Heart right ventricle (tissue), 16 donors: Measurements from ENCODE around the gene SLC39A10. TPM values are rescaled to one million over a fixed set of nuclear protein-coding genes. Genes with fewer than 3 reads are reported as not detected.

Experiments
- ATAC-seq, 8 donors: fragments of 200-7000 bp; cut with Tn5 transposase; one replicate each; pipeline ENCODE4 v1.9.1; 2020; ENCODE audit warnings: mild to moderate bottlenecking in 8 of 8, moderate library complexity in 8 of 8, moderate number of reproducible peaks in 1 of 8
- DNase-seq, 2 donors: peaks; one replicate each; pipeline ENCODE4 v3.0.0-alpha.2; 2020
- H3K27ac ChIP-seq, 10 donors: fragments of 200-600 bp; sonication (generic) in 2 of 10; one replicate each; pipeline versions ENCODE4 v1.5.0 to v1.8.0; 2020 to 2022; ENCODE audit warnings: mild to moderate bottlenecking in 3 of 10
- H3K27me3 ChIP-seq, 7 donors: fragments of 200-600 bp; one replicate each; pipeline ENCODE4 v1.8.0; 2021 to 2022; ENCODE audit warnings: mild to moderate bottlenecking in 2 of 7
- H3K36me3 ChIP-seq, 9 donors: fragments of 200-600 bp; sonication (generic) in 1 of 9; one replicate each; pipeline versions ENCODE4 v1.5.0 to v1.8.0; 2020 to 2022; ENCODE audit warnings: mild to moderate bottlenecking in 2 of 9
- H3K4me1 ChIP-seq, 9 donors: fragments of 200-600 bp; sonication (generic) in 1 of 9; one replicate each; pipeline versions ENCODE4 v1.5.0 to v1.8.0; 2020 to 2022; ENCODE audit warnings: mild to moderate bottlenecking in 4 of 9
- H3K4me3 ChIP-seq, 10 donors: fragments of 200-600 bp; sonication (generic) in 2 of 10; one replicate each; pipeline versions ENCODE4 v1.5.0 to v1.8.0; 2020 to 2022; ENCODE audit warnings: mild to moderate bottlenecking in 7 of 10, moderate library complexity in 2 of 10
- H3K9me3 ChIP-seq, 11 donors: fragments of 200-600 bp in 10 of 11; sonication (generic) in 2 of 11; one replicate each; pipeline versions ENCODE4 v1.5.0 to v1.8.0; 2013 to 2022; ENCODE audit warnings: mild to moderate bottlenecking in 2 of 11, control low read depth in 1 of 11, moderate library complexity in 1 of 11
- WGBS, 2 donors: extraction: QIAGEN DNeasy Blood & Tissue Kit; methylation state at CpG; one replicate each; pipeline ENCODE4 v1.1.7; 2013; ENCODE audit warnings: inconsistent platforms in 1 of 2; 5-methylcytosine and 5-hydroxymethylcytosine counted together
- intact Hi-C, 10 donors: fragments of 100-400 bp; cut with DNase I; formaldehyde crosslinking; loops; one replicate each; pipeline versions ENCODE4 v1.11.1 to v1.14.2; 2022
- polyA plus RNA-seq, 2 donors: library from polyadenylated mRNA; stranded (reverse); fragments of 200-250 nt; gene quantifications; one replicate each; pipeline ENCODE4 v1.2.3, GENCODE V29; 2013
- total RNA-seq, 10 donors: library from RNA; stranded (reverse); fragmentation: NEBNext Ultra II Directional in 3 of 10; extraction: Animal tissue kit (Norgen Biotek cat#: 25700) in 3 of 10; gene quantifications; one replicate each; pipeline versions ENCODE4 v1.2.1 to v1.2.4, GENCODE V29; 2021 to 2023
- TF ChIP-seq, protein P1 (sequence below), 9 donors: fragments of 200-600 bp; sonication (generic) in 2 of 9; IDR thresholded peaks; one replicate each; pipeline versions ENCODE4 v1.5.0 to v1.8.0; 2021 to 2022; ENCODE audit warnings: antibody characterized with exemption in 9 of 9, mild to moderate bottlenecking in 5 of 9, moderate library complexity in 1 of 9
- donor health status: Arrhythmogenic right ventricular cardiomyopathy.
- donor health status: ischemic (EF 13 %, LVEDD 7.1; RV severe dilation, severe dysfunction).
- donor health status: healthy with polysubstance abuse.
- donor health status: DM: no; HTN: yes; CAD: no.
- donor health status: DM: no; HTN: no; CAD: no.
- donor health status: ischemic (EF 25% LVEDD 6.9; RV normal size, moderate dysfunction).
- donor health status: ischemic (EF 25% LVEDD 5.7; RV mildly dilated, moderate dysfunction).
- donor health status: healthy.
- donor health status: DM: yes; HTN: yes; CAD: no.
- donor health status: Ischemic cardiomyopathy.
- donor health status: ischemic (EF 35%, LVEDD 5.7; RV mildly dilated, moderate dysfunction).
- donor health status: nonischemic (EF 11% LVEDD 7.7; RV severe dilation, severe dysfunction).
- donor health status: DM: yes; HTN: yes; CAD: no.
- donor health status: PGD.
- donor health status: ischemic (EF 29% LVEDD 5.4; RV normal size, mild dysfunction).
- donor health status: nonischemic (EF 23%, LVEDD 6.1; RV moderate dilation, normal function).

Gene SLC39A10
- total and polyA plus RNA-seq, 12 donors, result 5.9 to 12.9 (median 8.3) TPM

DNA sequence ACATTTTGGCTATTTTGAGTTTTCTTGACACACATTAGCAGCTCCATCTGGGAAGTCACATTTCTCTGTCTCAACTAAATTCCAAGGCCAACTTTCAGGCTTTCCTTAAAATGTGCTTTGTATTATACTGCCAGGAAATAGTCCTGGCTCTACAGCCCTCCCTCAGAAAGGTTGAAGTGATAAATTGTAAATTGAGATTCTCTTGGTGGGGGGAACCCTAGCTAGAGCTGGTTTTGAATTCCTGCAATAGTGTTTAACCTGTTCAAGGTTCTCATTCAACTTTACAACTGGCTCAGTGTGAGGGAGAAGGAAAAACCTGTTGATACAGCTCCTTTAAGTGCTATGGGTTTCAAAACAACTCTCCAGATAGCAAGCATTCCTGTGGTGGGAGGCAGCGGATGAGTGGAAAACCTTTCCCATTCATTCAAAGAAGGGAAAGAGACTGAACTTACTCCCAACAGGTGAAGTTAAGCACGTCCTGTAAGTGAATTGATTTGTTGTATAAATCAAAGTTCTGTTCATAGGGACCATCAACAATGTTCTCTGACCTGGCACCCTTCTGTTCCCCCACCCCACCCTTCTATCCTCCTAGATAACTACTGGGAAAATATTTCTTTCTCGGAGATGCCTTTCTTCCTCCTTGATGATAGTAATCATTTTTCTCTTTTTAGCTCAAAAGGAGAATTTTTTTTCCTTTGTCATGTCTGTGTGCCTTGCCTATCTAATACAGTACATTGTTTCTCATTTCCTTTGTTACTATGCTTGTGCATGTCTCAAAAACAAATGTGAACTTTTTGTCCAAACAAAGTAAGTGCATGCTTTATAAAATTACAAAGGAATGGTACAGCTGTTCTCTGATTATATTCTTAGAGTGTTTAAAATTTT lies 44.2 kb upstream of the SLC39A10 start:
- 13 to 29% methylated on average over 3 of the region's 3 CpGs for WGBS, 2 donors
- intact Hi-C loops, result no loop called here
- ATAC-seq (peak in 6 of 8 donors; percentile 29 to 76 (median 66)), DNase-seq (no peak)
- TF ChIP-seq, protein P1, sequence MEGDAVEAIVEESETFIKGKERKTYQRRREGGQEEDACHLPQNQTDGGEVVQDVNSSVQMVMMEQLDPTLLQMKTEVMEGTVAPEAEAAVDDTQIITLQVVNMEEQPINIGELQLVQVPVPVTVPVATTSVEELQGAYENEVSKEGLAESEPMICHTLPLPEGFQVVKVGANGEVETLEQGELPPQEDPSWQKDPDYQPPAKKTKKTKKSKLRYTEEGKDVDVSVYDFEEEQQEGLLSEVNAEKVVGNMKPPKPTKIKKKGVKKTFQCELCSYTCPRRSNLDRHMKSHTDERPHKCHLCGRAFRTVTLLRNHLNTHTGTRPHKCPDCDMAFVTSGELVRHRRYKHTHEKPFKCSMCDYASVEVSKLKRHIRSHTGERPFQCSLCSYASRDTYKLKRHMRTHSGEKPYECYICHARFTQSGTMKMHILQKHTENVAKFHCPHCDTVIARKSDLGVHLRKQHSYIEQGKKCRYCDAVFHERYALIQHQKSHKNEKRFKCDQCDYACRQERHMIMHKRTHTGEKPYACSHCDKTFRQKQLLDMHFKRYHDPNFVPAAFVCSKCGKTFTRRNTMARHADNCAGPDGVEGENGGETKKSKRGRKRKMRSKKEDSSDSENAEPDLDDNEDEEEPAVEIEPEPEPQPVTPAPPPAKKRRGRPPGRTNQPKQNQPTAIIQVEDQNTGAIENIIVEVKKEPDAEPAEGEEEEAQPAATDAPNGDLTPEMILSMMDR (IDR thresholded peaks at IDR 0.05), result no peak
- Histone ChIP-seq H3K36me3 (no peaks in the 10 kb centered on the region), H3K9me3 (no peaks in the 10 kb centered on the region), H3K4me1 (peaks cover 0 to 27% (median 16%) of the 10 kb centered on the region in 9 donors), H3K4me3 (peak overlapping the region in 4 of 10 donors; percentile 16 to 33 (median 31)), H3K27me3 (no peaks in the 10 kb centered on the region), H3K27ac (peak overlapping the region in 4 of 10 donors; percentile 56 to 64 (median 58))

DNA sequence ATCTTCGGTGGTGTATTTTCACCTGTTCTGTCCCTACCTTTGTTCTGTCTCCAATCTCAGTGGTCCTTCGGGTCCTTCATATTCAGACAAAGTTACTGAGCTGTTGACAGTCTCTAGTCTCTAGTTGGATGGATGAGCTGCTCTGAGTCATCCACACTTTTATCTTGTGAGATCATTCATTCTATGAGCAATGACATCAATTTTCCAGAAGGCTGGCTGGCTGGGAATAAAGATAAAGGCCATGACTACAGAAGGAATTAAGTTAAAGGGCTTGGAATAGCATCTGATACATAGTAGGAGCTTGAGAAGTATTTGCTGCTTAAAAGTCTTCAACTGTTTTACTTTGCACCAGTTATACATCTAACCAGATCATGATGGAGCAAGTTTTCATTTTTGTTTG lies 43.1 kb upstream of the SLC39A10 start:
- WGBS, 2 donors, result 48 to 58% methylated on average over 2 of the region's 2 CpGs
- Histone ChIP-seq H3K27me3 (no peaks in the 10 kb centered on the region), H3K27ac (peak overlapping the region in 5 of 10 donors; percentile 50 to 64 (median 57)), H3K4me3 (peak overlapping the region in 4 of 10 donors; percentile 16 to 33 (median 31)), H3K4me1 (peaks cover 0 to 24% (median 15%) of the 10 kb centered on the region in 9 donors), H3K9me3 (no peaks in the 10 kb centered on the region), H3K36me3 (no peaks in the 10 kb centered on the region)
- intact Hi-C loops, result no loop called here
- TF ChIP-seq, protein P1 (IDR thresholded peaks at IDR 0.05), result no peak
- no peak for DNase-seq
- peak in 7 of 8 donors; percentile 50 to 90 (median 68) for ATAC-seq

DNA sequence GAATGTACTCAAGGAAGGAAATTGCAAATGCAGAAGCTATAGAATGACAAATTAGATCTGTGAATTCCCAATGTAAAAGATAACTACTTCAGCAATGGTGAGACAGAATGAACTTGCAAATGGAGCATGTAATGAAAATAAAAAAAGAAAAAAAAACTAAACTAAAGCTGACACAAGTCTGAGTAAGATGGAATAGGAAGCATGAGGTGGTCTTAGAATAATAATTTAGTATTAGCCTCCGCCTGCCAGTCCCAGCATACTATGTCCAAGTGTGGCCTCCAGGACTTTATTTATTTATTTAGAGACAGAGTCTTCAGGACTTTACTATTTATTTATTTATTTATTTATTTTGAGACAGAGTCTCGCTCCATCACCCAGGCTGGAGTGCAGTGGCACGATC lies 37.4 kb upstream of the SLC39A10 start:
- 94 to 98% methylated on average over 3 of the region's 3 CpGs for WGBS, 2 donors
- Histone ChIP-seq H3K9me3 (no peaks in the 10 kb centered on the region), H3K27me3 (no peaks in the 10 kb centered on the region), H3K27ac (no peak overlapping the region), H3K36me3 (no peaks in the 10 kb centered on the region), H3K4me1 (no peaks in the 10 kb centered on the region), H3K4me3 (no peak overlapping the region)
- DNase-seq, result no peak
- intact Hi-C loops, result no loop called here
- ATAC-seq, result no peak
- TF ChIP-seq, protein P1 (IDR thresholded peaks at IDR 0.05), result no peak

DNA sequence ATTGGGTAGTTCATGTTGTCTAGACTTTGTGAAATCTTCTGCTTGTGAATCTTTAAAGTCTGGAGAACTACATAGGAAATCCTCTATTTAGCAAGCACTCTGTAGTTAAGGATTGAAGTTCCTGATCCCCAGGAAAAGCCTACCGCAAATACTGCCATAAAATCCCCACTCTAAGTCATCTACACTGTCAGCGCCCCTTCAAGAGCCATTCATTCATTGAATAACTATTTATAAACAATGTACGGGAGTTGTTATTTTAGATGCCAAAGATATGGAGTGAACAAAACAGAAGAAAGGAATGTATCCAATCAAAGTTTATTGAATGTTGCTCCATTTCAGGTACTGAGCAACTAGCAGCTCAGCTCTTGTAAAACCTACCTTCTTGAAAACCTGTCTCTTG lies 36.5 kb upstream of the SLC39A10 start:
- Histone ChIP-seq H3K4me3 (no peak overlapping the region), H3K36me3 (no peaks in the 10 kb centered on the region), H3K27ac (no peak overlapping the region), H3K4me1 (no peaks in the 10 kb centered on the region), H3K9me3 (no peaks in the 10 kb centered on the region), H3K27me3 (no peaks in the 10 kb centered on the region)
- WGBS, 2 donors, result 67 to 68% methylated on average over 3 of the region's 3 CpGs
- no peak for ATAC-seq
- DNase-seq, result no peak
- TF ChIP-seq, protein P1 (IDR thresholded peaks at IDR 0.05), result no peak
- intact Hi-C loops, result no loop called here
